Measurements from ENCODE around the gene VWC2L.

The VWC2L gene

GRCh38 chr2:214542866-214543265 lies 132.0 kb downstream of the VWC2L start:
- no peak for DNase-seq

GRCh38 chr2:214543386-214543955 lies 132.6 kb downstream of the VWC2L start:
- DNase-seq, result no peak

- no peak for DNase-seq
Measured at GRCh38 chr2:214545898-214546542, 135.2 kb downstream of the VWC2L start.

- DNase-seq, result no peak
Measured at GRCh38 chr2:214547931-214548330, 137.1 kb downstream of the VWC2L start.

GRCh38 chr2:214549946-214550345 lies 139.1 kb downstream of the VWC2L start:
- no peak for DNase-seq

GRCh38 chr2:214550786-214551185 lies 139.9 kb downstream of the VWC2L start:
- no peak for DNase-seq

GRCh38 chr2:214557884-214558283 lies 147.0 kb downstream of the VWC2L start:
- no peak for DNase-seq

GRCh38 chr2:214558341-214558740 lies 147.5 kb downstream of the VWC2L start:
- no peak for DNase-seq

- DNase-seq, result no peak
Measured at GRCh38 chr2:214560176-214560575, 149.3 kb downstream of the VWC2L start.

- DNase-seq, result no peak
Measured at GRCh38 chr2:214560618-214561190, 149.8 kb downstream of the VWC2L start.

- no peak for DNase-seq
Measured at GRCh38 chr2:214565246-214565645, 154.4 kb downstream of the VWC2L start.

- DNase-seq, result no peak
Measured at GRCh38 chr2:214566457-214566856, 155.6 kb downstream of the VWC2L start.

GRCh38 chr2:214569419-214570035 lies 158.7 kb downstream of the VWC2L start:
- no peak for DNase-seq

GRCh38 chr2:214574084-214574781 lies 163.4 kb downstream of the VWC2L start:
- no peak for DNase-seq

GRCh38 chr2:214575030-214575429 lies 164.2 kb downstream of the VWC2L start:
- DNase-seq, result no peak

- no peak for DNase-seq
Measured at GRCh38 chr2:214575465-214575864, 164.6 kb downstream of the VWC2L start.

GRCh38 chr2:214577769-214578168 lies 166.9 kb downstream of the VWC2L start:
- no peak for DNase-seq

GRCh38 chr2:214578442-214578841 lies 167.6 kb downstream of the VWC2L start:
- DNase-seq, result no peak

- no peak for DNase-seq
Measured at GRCh38 chr2:214579035-214579434, 168.2 kb downstream of the VWC2L start.

- DNase-seq, result no peak
Measured at GRCh38 chr2:214587442-214587841, 176.6 kb downstream of the VWC2L start.

- DNase-seq, result no peak
Measured at GRCh38 chr2:214591366-214591765, 180.5 kb downstream of the VWC2L start.

GRCh38 chr2:214592011-214592410 lies 181.2 kb downstream of the VWC2L start:
- DNase-seq, result no peak

- no peak for DNase-seq
Measured at GRCh38 chr2:214593727-214594126, 182.9 kb downstream of the VWC2L start.
